Upper lobe of left lung (tissue), 6 donors: ENCODE measurements around the gene SPOCK2. TPM values are rescaled to one million over a fixed set of nuclear protein-coding genes. Genes with fewer than 3 reads are reported as not detected.
A peak's percentile ranks its signal among the peaks of the same experiment; 100 is the strongest.

Experiments used
- ATAC-seq, 2 donors: fragments of 200-7000 bp; cut with Tn5 transposase; one replicate each; pipeline ENCODE4 v1.9.1; 2022; ENCODE audit warnings: mild to moderate bottlenecking in 2 of 2, moderate library complexity in 2 of 2; ENCODE audit not compliant: low FRiP score in 2 of 2
- DNase-seq, 2 donors: peaks; one replicate each; pipeline ENCODE4 v3.0.0-alpha.2; 2019 to 2020
- H3K27ac ChIP-seq, 4 donors: fragments of 200-600 bp; sonication (generic); one replicate each; pipeline ENCODE4 v1.5.1; 2016 to 2019
- H3K27me3 ChIP-seq, 4 donors: fragments of 200-600 bp; sonication (generic); one replicate each; pipeline ENCODE4 v1.5.1; 2017 to 2019
- H3K36me3 ChIP-seq, 4 donors: fragments of 200-600 bp; sonication (generic); one replicate each; pipeline ENCODE4 v1.5.1; 2016 to 2019
- H3K4me1 ChIP-seq, 4 donors: fragments of 200-600 bp; sonication (generic); one replicate each; pipeline ENCODE4 v1.5.1; 2018 to 2019
- H3K4me3 ChIP-seq, 4 donors: fragments of 200-600 bp; sonication (generic); one replicate each; pipeline ENCODE4 v1.5.1; 2017 to 2019; ENCODE audit warnings: mild to moderate bottlenecking in 2 of 4, moderate library complexity in 1 of 4
- H3K9me3 ChIP-seq, 4 donors: fragments of 200-600 bp; sonication (generic); one replicate each; pipeline ENCODE4 v1.5.1; 2018 to 2019
- CTCF ChIP-seq, 6 experiments: fragments of 450-650 bp in 4 of 6; fragments of 200-600 bp in 2 of 6; sonication (generic) in 2 of 6; IDR thresholded peaks; one replicate each; pipeline ENCODE4 v1.5.1; 2016 to 2019; ENCODE audit warnings: antibody characterized with exemption in 6 of 6
- EP300 ChIP-seq, 4 donors: sonication (generic); formaldehyde crosslinking; IDR thresholded peaks; one replicate each; pipeline ENCODE4 v1.5.1; 2017; ENCODE audit warnings: antibody characterized with exemption in 4 of 4, control low read depth in 2 of 4
- POLR2A ChIP-seq, 4 donors: fragments of 450-650 bp; IDR thresholded peaks; one replicate each; pipeline ENCODE4 v1.5.1; 2016 to 2017; ENCODE audit warnings: antibody characterized with exemption in 4 of 4, mild to moderate bottlenecking in 2 of 4
- POLR2AphosphoS5 ChIP-seq, 2 donors: sonication (generic); formaldehyde crosslinking; IDR thresholded peaks; one replicate each; pipeline ENCODE4 v1.5.1; 2017; ENCODE audit warnings: antibody characterized with exemption in 2 of 2
- WGBS, 2 donors: methylation state at CpG; one replicate each; pipeline ENCODE4 v1.1.5; 2017 to 2018; 5-methylcytosine and 5-hydroxymethylcytosine counted together
- total RNA-seq, 6 donors: library from RNA; depleted of rRNA in 4 of 6; stranded (reverse); fragments of >200 nt in 4 of 6; gene quantifications; one replicate each; pipeline versions ENCODE4 v1.1.0 to v1.2.1, GENCODE V29; 2016 to 2021
- donor health status: DM: no; HTN: no; CAD: no; lungs with moderate emphysema.
- donor health status: DM: no; HTN: yes; CAD: no; lungs with severe emphysema.

Gene SPOCK2
- total RNA-seq, 6 donors from 2014 or later = 62.9 to 532 (median 159) TPM

GRCh38 chr10:72133517-72133916 is 45.2 kb upstream of the SPOCK2 start:
- Histone ChIP-seq H3K4me1 (peaks cover 6 to 15% (median 10%) of the 10 kb centered on the region in 4 donors), H3K27ac (peak overlapping the region in 1 of 4 donors; percentile 22), H3K36me3 (peaks cover 0 to 7% (median 2%) of the 10 kb centered on the region in 4 donors), H3K27me3 (no peaks in the 10 kb centered on the region), H3K4me3 (no peak overlapping the region), H3K9me3 (no peaks in the 10 kb centered on the region)
- ATAC-seq (peak; percentile 59 to 73), DNase-seq (no peak)
- TF ChIP-seq CTCF (IDR thresholded peaks at IDR 0.05) = no peak
- no peak for TF ChIP-seq EP300 (IDR thresholded peaks at IDR 0.05)
- no peak for TF ChIP-seq POLR2A (IDR thresholded peaks at IDR 0.05)
- TF ChIP-seq POLR2AphosphoS5 (IDR thresholded peaks at IDR 0.05) = no peak

GRCh38 chr10:72132854-72133253 is 44.5 kb upstream of the SPOCK2 start:
- H3K4me3 ChIP-seq = no peak overlapping the region
- H3K27ac ChIP-seq = peak overlapping the region in 1 of 4 donors; percentile 22
- ATAC-seq (no peak), DNase-seq (no peak)
- TF ChIP-seq CTCF (IDR thresholded peaks at IDR 0.05) (no peak), POLR2A (IDR thresholded peaks at IDR 0.05) (no peak), POLR2AphosphoS5 (IDR thresholded peaks at IDR 0.05) (no peak)
- H3K4me1 ChIP-seq = peaks cover 6 to 15% (median 10%) of the 10 kb centered on the region in 4 donors
- WGBS, 2 donors = 90 to 96% methylated on average over 4 of the region's 4 CpGs
- peaks cover 0 to 11% (median 3%) of the 10 kb centered on the region in 4 donors for H3K36me3 ChIP-seq
- no peaks in the 10 kb centered on the region for H3K9me3 ChIP-seq
- no peaks in the 10 kb centered on the region for H3K27me3 ChIP-seq

- Histone ChIP-seq H3K4me1 (peaks cover 0 to 6% (median 3%) of the 10 kb centered on the region in 4 donors), H3K27ac (no peak overlapping the region), H3K36me3 (peaks cover 0 to 12% (median 4%) of the 10 kb centered on the region in 4 donors), H3K27me3 (no peaks in the 10 kb centered on the region), H3K9me3 (no peaks in the 10 kb centered on the region), H3K4me3 (no peak overlapping the region)
- ATAC-seq (no peak), DNase-seq (no peak)
- WGBS, 2 donors = 84 to 91% methylated on average over 2 of the region's 2 CpGs
- TF ChIP-seq POLR2AphosphoS5 (IDR thresholded peaks at IDR 0.05) = no peak
- no peak for TF ChIP-seq EP300 (IDR thresholded peaks at IDR 0.05)
- TF ChIP-seq POLR2A (IDR thresholded peaks at IDR 0.05) = no peak
- no peak for TF ChIP-seq CTCF (IDR thresholded peaks at IDR 0.05)
These were observed 39.2 kb upstream of the SPOCK2 start for GRCh38 chr10:72127571-72127970.

GRCh38 chr10:72126872-72127232 is 38.5 kb upstream of the SPOCK2 start:
- ATAC-seq = no peak

More at GRCh38 chr10:72126872-72127232, 38.5 kb upstream of the SPOCK2 start:
- Histone ChIP-seq H3K4me1 (no peaks in the 10 kb centered on the region), H3K27me3 (no peaks in the 10 kb centered on the region), H3K4me3 (no peak overlapping the region), H3K27ac (no peak overlapping the region), H3K36me3 (peaks cover 0 to 12% (median 4%) of the 10 kb centered on the region in 4 donors), H3K9me3 (no peaks in the 10 kb centered on the region)
- no peak for DNase-seq
- no peak for TF ChIP-seq POLR2A (IDR thresholded peaks at IDR 0.05)
- no peak for TF ChIP-seq CTCF (IDR thresholded peaks at IDR 0.05)
- no peak for TF ChIP-seq EP300 (IDR thresholded peaks at IDR 0.05)
- 93% methylated on average over 3 of the region's 3 CpGs for WGBS, 2 donors
